Muscle layer of duodenum (tissue), 2 donors: Measurements from ENCODE around the gene SMARCA2.
A peak's percentile ranks its signal among the peaks of the same experiment; 100 is the strongest.

Experiments
- H3K27ac ChIP-seq: one replicate; pipeline ENCODE4 v1.7.0; 2013; ENCODE audit warnings: mild to moderate bottlenecking, low read length
- H3K27me3 ChIP-seq: one replicate; pipeline ENCODE4 v1.7.0; 2013; ENCODE audit warnings: low read depth, mild to moderate bottlenecking, control low read depth, low read length
- H3K36me3 ChIP-seq, 2 donors: one replicate each; pipeline ENCODE4 v1.7.0; 2013; ENCODE audit warnings: low read length in 2 of 2, control low read depth in 1 of 2, mild to moderate bottlenecking in 1 of 2; ENCODE audit not compliant: insufficient read depth in 2 of 2, control insufficient read depth in 1 of 2
- H3K4me1 ChIP-seq, 2 donors: one replicate each; pipeline ENCODE4 v1.7.0; 2013; ENCODE audit warnings: low read length in 2 of 2, mild to moderate bottlenecking in 2 of 2, control low read depth in 1 of 2, moderate library complexity in 1 of 2; ENCODE audit not compliant: insufficient read depth in 2 of 2, control insufficient read depth in 1 of 2
- H3K4me3 ChIP-seq, 2 donors: one replicate each; pipeline ENCODE4 v1.7.0; 2013; ENCODE audit warnings: low read length in 2 of 2, low read depth in 1 of 2, mild to moderate bottlenecking in 1 of 2
- H3K9me3 ChIP-seq, 2 donors: one replicate each; pipeline ENCODE4 v1.7.0; 2013; ENCODE audit warnings: low read length in 2 of 2, control low read depth in 1 of 2, mild to moderate bottlenecking in 1 of 2; ENCODE audit not compliant: control insufficient read depth in 1 of 2
- donor health status: healthy.

SMARCA2 gene

GRCh38 chr9:2109069-2109650 is 94.0 kb downstream of the SMARCA2 start:
- Histone ChIP-seq H3K9me3 (no peaks in the 10 kb centered on the region), H3K27me3 (no peaks in the 10 kb centered on the region), H3K4me1 (no peaks in the 10 kb centered on the region), H3K36me3 (peaks cover 47 to 53% of the 10 kb centered on the region in 2 donors), H3K27ac (no peak overlapping the region), H3K4me3 (no peak overlapping the region)

- H3K36me3 ChIP-seq = peaks cover 44 to 58% of the 10 kb centered on the region in 2 donors
- no peaks in the 10 kb centered on the region for H3K4me1 ChIP-seq
- no peaks in the 10 kb centered on the region for H3K27me3 ChIP-seq
- no peak overlapping the region for H3K27ac ChIP-seq
- H3K4me3 ChIP-seq = no peak overlapping the region
- no peaks in the 10 kb centered on the region for H3K9me3 ChIP-seq
These were observed 94.9 kb downstream of the SMARCA2 start for GRCh38 chr9:2110036-2110435.

DNA sequence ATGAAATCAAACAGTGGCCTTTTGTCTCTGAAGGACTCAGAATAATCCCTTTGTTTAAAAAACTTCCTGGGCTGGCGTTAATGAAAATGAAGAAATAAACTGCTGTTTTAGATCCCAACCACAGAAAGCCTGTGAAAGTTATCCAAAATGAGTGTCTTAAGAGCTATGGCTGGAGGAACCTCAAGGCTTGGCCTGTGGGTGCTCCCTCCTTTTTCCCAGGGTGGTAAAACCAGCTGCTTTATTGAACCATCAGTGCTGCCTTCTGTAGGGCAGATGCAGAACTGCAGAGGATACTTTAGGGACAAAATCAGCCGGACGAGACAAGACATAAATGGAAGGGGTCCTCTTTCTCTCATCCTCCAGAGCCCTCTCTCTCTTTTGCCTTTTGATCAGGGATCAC is 100.9 kb downstream of the SMARCA2 start:
- Histone ChIP-seq H3K4me3 (no peak overlapping the region), H3K36me3 (peaks cover 61 to 62% of the 10 kb centered on the region in 2 donors), H3K9me3 (no peaks in the 10 kb centered on the region), H3K27me3 (no peaks in the 10 kb centered on the region), H3K4me1 (peaks cover 0 to 7% of the 10 kb centered on the region in 2 donors), H3K27ac (no peak overlapping the region)

DNA sequence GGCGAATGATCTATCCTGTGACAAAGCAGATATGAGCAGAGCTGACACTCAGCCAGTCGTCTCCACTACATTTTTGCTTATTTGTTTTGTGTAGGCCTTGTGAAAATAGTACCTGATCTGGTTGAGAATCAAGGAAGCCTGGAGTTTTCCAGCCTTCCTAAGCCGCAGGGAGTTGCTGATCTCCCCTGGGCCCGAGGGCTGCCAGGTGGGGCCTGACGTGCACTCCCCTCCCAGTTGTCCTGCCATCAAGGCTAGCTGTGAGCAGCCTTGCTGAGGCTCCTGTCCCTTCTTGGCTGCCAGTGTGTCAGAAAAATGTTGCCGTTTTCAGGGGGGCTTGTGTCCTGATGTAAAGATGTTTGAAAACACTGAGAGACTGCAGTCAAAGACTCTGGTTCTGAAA is 102.4 kb downstream of the SMARCA2 start:
- H3K27me3 ChIP-seq = no peaks in the 10 kb centered on the region
- peaks cover 0 to 20% of the 10 kb centered on the region in 2 donors for H3K4me1 ChIP-seq
- no peak overlapping the region for H3K4me3 ChIP-seq
- H3K27ac ChIP-seq = no peak overlapping the region
- no peaks in the 10 kb centered on the region for H3K9me3 ChIP-seq
- H3K36me3 ChIP-seq = peaks cover 55 to 57% of the 10 kb centered on the region in 2 donors

DNA sequence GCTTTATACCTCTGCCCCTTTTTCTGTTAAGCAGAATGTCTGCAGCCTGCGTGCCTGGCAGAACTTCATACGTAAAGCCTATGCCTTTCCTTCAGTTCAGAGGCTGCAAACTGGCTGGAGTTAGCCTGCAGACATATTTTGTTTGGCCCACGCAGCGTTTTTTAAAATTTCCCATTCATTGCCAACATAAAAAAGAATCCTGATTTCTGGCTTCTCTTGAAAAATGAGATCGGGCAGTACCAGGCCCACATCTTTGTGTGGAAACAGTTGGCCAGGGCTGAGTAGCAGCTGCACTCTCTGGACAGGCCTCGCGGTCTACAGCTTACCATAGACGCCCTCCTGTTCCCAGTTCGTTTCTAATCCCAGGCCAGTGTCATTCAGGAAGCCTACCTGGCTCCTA is 104.4 kb downstream of the SMARCA2 start:
- Histone ChIP-seq H3K27me3 (no peaks in the 10 kb centered on the region), H3K9me3 (no peaks in the 10 kb centered on the region), H3K27ac (no peak overlapping the region), H3K36me3 (peaks cover 47 to 58% of the 10 kb centered on the region in 2 donors), H3K4me3 (no peak overlapping the region), H3K4me1 (peaks cover 0 to 20% of the 10 kb centered on the region in 2 donors)

DNA sequence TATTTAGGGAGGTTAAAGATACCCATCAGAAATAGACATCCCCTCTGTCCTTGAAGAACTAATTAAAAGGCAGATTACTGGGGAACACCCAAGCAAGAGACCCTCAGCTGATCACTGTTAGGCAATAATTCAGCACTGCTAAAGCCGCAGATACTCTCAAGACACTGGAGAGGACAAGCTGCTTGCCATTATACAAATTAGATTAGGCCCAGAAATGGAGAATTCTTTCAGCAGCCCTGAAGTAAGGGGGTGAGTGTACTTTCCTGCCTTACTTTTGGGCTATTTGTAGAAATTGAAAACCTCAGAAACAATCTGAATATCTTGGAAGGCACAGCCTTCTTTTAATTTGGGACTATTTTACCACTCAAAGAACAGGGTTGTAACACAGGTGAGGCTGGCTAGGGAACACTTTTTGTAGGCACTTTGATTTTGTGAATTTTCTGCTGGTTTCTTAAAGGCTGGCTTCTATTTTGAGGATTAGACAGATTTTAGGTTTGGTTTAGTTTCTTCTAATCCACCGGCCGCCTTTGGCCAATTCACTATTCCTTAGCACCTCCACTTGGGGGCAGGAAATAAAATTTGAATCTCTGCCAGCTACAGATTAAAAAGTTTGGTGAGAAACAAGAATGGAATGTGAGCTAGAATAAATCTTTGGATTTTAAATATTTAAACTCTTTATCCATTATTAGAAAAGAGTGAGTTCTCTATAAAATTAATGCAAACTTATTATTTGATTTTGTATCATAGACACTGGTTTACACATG is 106.0 kb downstream of the SMARCA2 start:
- H3K27ac ChIP-seq = no peak overlapping the region
- H3K36me3 ChIP-seq = peaks cover 41 to 58% of the 10 kb centered on the region in 2 donors
- no peaks in the 10 kb centered on the region for H3K9me3 ChIP-seq
- H3K27me3 ChIP-seq = no peaks in the 10 kb centered on the region
- peaks cover 2 to 20% of the 10 kb centered on the region in 2 donors for H3K4me1 ChIP-seq
- H3K4me3 ChIP-seq = no peak overlapping the region

- H3K4me1 ChIP-seq = peaks cover 14 to 31% of the 10 kb centered on the region in 2 donors
- H3K27ac ChIP-seq = no peak overlapping the region
- peaks cover 34 to 54% of the 10 kb centered on the region in 2 donors for H3K36me3 ChIP-seq
- H3K9me3 ChIP-seq = no peaks in the 10 kb centered on the region
- H3K4me3 ChIP-seq = no peak overlapping the region
- no peaks in the 10 kb centered on the region for H3K27me3 ChIP-seq
These were observed 107.2 kb downstream of the SMARCA2 start for GRCh38 chr9:2122299-2122698.

- H3K27ac ChIP-seq = peak overlapping the region; percentile 73
- H3K27me3 ChIP-seq = no peaks in the 10 kb centered on the region
- no peaks in the 10 kb centered on the region for H3K9me3 ChIP-seq
- H3K4me3 ChIP-seq = peak overlapping the region; percentile 31 to 32
- peaks cover 13 to 23% of the 10 kb centered on the region in 2 donors for H3K36me3 ChIP-seq
- H3K4me1 ChIP-seq = peaks cover 16 to 42% of the 10 kb centered on the region in 2 donors
These were observed 110.8 kb downstream of the SMARCA2 start for GRCh38 chr9:2125906-2126305.

DNA sequence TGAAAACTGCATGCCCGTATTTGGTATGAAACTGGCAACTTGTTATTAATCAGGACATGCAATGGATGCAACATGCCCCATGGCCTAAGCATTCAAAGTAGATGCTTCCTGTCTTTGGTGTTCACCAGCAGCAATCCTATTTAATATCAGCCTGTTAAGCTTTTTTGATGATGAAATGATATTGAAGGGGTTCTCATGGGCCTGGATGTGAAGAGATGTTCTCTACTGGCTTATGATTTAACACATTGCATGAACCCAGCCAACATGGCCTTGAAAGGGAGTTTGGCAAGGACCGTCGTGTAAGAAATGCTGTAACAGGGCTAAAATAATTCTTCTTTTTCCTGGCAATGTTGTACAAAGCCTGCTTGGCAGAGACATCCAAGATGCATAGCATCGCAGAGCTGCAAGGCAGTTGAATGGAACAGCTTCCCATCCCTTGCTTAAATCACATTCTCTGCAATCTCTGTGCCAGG is 111.2 kb downstream of the SMARCA2 start:
- peaks cover 16 to 42% of the 10 kb centered on the region in 2 donors for H3K4me1 ChIP-seq
- peak overlapping the region; percentile 73 for H3K27ac ChIP-seq
- peaks cover 16 to 23% of the 10 kb centered on the region in 2 donors for H3K36me3 ChIP-seq

GRCh38 chr9:2127486-2127885 is 112.3 kb downstream of the SMARCA2 start:
- Histone ChIP-seq H3K4me3 (no peak overlapping the region), H3K27ac (peak overlapping the region; percentile 73), H3K27me3 (no peaks in the 10 kb centered on the region), H3K9me3 (no peaks in the 10 kb centered on the region), H3K36me3 (peaks cover 14 to 23% of the 10 kb centered on the region in 2 donors), H3K4me1 (peaks cover 16 to 38% of the 10 kb centered on the region in 2 donors)

More for the DNA sequence above, 111.2 kb downstream of the SMARCA2 start:
- Histone ChIP-seq H3K4me3 (peak overlapping the region; percentile 31 to 32), H3K9me3 (no peaks in the 10 kb centered on the region), H3K27me3 (no peaks in the 10 kb centered on the region)

- H3K36me3 ChIP-seq = peaks cover 14 to 19% of the 10 kb centered on the region in 2 donors
- H3K9me3 ChIP-seq = no peaks in the 10 kb centered on the region
- no peaks in the 10 kb centered on the region for H3K27me3 ChIP-seq
- H3K4me3 ChIP-seq = no peak overlapping the region
- no peak overlapping the region for H3K27ac ChIP-seq
- H3K4me1 ChIP-seq = peaks cover 16 to 38% of the 10 kb centered on the region in 2 donors
These were observed 113.0 kb downstream of the SMARCA2 start for GRCh38 chr9:2128141-2128540.
